ENCODE data around the gene TRANK1.

TRANK1 gene

GRCh38 chr3:36846406-36846805 is 98.4 kb downstream of the TRANK1 start:
- DNase-seq (ENCODE audit: low read depth in 2 of 2): no peak

DNA sequence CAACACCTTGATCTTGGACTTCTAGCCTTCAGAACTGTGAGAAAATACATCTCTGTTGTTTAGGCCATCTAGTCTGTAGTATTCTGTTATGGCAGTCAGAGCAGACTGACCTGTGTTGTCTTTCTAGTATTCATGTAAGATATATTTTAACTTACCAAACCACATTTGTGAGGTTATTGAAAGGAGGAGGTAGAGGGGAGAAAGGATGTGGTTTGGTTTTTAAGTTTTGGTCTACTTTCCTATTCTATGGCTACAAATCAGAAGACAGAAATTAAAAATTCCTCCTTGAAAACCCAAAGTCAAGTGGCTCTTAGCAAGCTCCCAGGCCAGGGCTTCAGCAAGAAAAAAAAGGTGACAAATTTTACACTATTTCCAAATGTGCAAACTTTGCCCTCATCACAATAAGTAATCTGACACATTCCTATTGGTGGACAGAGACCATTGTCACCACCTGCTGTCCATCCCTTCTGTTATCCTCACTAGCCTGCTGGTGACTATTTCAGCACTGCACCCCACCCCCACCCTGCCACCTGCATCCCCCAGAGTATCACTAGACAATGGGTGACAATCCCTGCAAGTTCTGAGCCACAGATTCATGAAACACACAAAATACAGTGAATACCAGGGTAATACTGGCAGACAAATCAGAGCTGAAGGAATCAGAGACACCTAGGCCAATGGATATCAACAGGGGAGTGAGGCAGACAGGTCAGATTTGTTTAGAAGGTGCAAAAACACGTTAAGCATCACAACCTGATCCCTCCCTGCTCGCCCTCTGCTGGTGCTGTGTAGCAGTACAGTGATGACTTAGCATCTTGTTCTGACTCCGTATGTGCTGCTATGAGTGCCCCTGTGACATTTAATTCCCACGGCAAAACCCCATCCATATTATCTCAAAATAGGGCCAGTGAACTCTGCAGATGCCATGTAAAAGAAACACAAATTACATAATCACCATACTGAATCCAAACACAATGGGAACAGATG is 101.5 kb downstream of the TRANK1 start:
- DNase-seq (ENCODE audit: low read depth in 2 of 2): no peak

DNA sequence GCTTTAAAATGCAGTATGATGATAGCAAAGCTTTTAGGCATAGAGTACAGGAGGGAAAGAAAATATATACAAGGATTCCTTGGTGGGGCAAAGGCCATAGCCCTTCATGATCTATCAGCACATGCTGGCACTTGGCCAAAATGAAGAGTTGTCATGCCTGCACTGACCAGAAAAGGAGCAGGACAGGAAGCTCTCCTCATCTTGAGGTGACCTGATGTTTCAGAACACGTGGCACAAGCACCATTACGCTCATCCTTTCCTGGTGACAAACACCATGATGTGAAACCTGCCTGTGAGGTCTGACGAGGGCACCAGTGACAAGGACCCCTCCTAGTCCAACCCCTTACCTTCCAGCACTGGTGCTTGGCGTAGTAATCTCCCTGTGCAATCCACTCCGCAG is 102.6 kb downstream of the TRANK1 start:
- no peak for DNase-seq (ENCODE audit: low read depth in 2 of 2)

DNA sequence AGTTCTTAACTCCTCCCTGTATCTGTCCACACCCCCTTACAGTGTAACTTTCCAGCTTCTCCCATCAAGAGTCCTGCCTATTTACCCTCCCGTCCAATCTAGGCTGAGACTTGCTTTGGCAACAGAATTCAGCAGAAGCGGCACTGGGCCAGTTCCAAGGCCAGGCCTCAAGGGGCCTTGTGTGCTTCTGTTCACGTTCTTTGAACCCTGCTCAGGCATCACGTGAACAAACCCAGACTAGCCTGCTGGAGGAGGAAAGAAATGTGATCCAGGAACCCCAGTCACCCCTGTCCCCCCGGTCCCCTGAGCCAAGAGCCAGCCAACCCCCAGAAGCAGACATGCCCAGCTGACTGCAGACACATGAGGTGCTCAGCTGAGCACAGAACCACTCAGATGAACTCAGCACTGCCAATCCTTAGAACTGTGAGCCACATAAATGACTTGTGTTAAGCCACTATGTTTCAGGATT is 104.4 kb downstream of the TRANK1 start:
- DNase-seq (ENCODE audit: low read depth in 2 of 2): no peak

GRCh38 chr3:36837089-36837488 is 107.8 kb downstream of the TRANK1 start:
- DNase-seq (ENCODE audit: low read depth in 2 of 2): no peak

GRCh38 chr3:36833160-36833814 is 111.6 kb downstream of the TRANK1 start:
- no peak for DNase-seq (ENCODE audit: low read depth in 2 of 2)

GRCh38 chr3:36832406-36832805 is 112.4 kb downstream of the TRANK1 start:
- no peak for DNase-seq (ENCODE audit: low read depth in 2 of 2)

GRCh38 chr3:36827133-36827532 is 117.7 kb downstream of the TRANK1 start:
- no peak for DNase-seq (ENCODE audit: low read depth in 2 of 2)

GRCh38 chr3:36826240-36826639 is 118.6 kb downstream of the TRANK1 start:
- DNase-seq (ENCODE audit: low read depth in 2 of 2): no peak

DNA sequence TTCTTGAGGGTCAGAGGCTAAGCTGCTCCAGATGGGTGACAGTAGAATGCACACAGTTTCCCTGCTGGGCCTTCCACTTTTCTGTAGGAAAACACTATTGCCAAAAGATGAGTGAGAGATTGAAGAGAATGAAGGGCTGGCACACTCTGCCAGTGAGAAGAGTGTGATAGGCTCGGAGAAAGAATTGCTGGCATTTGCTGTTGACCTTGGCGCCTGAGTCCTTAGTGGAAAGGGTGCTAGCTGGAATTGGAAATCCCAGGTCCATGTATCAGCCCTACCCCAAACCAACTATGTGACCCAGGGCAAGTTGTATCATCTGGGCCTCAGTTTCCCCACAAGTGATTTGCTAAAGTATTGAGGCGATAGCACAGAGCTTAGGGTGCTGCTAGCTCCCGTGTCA is 120.4 kb downstream of the TRANK1 start:
- no peak for DNase-seq (ENCODE audit: low read depth in 2 of 2)

DNA sequence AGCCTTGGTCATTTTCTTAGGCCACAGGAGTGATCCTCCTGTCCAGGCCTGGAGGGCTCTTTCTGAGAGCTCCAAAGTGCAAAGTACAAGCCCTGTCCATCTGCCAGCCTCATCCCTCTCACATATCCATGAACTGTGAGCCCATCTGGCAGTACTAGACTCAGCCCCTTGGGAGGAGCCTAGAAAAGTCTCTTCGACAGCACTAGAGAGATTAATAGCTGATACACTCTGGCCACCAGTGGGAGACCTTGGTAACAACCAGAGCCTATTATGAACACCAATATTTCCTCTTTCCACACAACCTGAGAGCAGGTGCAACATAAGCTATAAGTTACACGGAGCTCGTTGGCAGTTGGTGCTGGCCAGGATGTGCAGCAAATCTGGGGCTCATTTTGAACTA is 121.0 kb downstream of the TRANK1 start:
- DNase-seq (ENCODE audit: low read depth in 2 of 2): no peak

DNA sequence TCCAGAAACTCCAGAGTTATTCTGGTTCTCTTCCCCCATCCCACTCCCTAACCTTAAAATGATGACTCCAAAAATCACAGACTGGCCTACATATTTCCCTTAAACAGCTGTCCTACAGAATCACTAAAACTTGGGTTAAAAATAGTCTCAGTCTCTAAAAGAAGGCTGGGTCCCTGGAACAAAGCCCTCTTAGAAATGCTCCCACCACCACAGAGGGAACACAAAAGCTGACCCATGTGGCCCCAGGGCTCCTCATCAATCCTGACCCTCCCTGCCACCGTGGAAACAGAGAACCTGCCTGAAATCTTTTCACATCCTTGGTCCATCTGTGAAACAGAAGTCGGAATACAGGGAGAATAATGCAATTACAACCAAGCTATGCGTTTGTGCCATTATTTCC is 124.8 kb downstream of the TRANK1 start:
- no peak for DNase-seq (ENCODE audit: low read depth in 2 of 2)

GRCh38 chr3:36817806-36818533 is 126.9 kb downstream of the TRANK1 start:
- DNase-seq (ENCODE audit: low read depth in 2 of 2): no peak

DNA sequence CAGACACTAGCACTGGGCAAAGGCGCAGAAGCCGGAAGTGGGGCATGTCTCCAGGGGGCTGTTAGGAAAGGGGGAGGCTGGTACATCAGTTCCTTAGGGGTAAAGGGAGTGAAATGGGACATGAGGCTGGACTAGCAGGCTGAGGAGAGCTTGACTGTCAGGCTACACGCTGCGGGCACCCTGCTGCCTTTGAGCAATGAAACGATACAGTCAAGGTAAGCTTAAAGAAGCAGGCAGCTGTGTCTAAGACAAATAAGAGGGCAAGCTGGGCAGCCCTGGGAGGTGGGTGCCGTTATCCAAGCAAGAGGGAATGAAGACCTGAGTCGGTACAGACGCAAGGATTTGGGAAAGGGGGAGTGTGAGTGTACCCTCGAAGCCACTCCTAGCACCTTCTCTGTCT is 129.5 kb downstream of the TRANK1 start:
- no peak for DNase-seq (ENCODE audit: low read depth in 2 of 2)

GRCh38 chr3:36814776-36815175 is 130.1 kb downstream of the TRANK1 start:
- DNase-seq (ENCODE audit: low read depth in 2 of 2): no peak

- DNase-seq (ENCODE audit: low read depth in 2 of 2): no peak
These were observed 130.7 kb downstream of the TRANK1 start for GRCh38 chr3:36814066-36814717.

DNA sequence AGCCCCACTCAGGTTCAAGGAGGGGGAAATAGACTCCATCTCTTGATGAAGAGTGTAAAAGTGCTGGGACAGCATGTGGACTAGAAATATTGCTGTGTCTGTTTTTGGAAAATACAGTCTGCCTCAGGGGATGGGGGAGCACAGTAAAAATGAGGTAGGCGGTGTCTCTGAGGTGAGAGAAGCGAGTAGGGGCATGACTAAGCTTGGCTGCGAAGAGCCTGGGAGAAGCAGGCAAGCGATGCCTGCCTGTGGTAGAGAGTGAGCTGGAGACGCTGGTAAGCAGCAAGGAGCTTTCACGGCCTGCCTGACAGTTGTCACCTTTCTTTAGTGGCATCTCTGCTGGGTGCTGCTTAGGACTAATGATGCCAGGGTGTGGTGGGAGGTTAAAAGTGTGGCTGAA is 131.5 kb downstream of the TRANK1 start:
- no peak for DNase-seq (ENCODE audit: low read depth in 2 of 2)

DNA sequence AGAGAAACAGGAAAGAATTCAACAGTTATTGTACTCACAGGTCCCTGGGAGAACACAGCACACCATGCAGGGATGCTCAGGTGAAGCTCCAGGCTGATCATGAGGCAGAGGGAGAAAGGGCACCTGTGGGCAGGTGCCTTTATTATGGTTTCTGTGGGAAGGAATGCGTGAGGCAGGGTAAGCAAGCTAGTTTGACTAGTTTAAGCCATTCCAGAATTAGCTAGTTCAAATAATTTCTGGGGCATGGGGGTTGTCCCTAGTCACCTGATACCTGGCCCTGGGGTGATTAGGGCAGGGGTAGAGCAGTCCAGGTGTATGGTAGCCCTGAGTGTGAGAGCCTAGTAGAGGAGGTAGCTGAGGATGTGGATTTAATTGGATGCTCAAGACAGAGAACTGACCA is 132.6 kb downstream of the TRANK1 start:
- no peak for DNase-seq (ENCODE audit: low read depth in 2 of 2)

GRCh38 chr3:36811768-36812167 is 133.1 kb downstream of the TRANK1 start:
- no peak for DNase-seq (ENCODE audit: low read depth in 2 of 2)

DNA sequence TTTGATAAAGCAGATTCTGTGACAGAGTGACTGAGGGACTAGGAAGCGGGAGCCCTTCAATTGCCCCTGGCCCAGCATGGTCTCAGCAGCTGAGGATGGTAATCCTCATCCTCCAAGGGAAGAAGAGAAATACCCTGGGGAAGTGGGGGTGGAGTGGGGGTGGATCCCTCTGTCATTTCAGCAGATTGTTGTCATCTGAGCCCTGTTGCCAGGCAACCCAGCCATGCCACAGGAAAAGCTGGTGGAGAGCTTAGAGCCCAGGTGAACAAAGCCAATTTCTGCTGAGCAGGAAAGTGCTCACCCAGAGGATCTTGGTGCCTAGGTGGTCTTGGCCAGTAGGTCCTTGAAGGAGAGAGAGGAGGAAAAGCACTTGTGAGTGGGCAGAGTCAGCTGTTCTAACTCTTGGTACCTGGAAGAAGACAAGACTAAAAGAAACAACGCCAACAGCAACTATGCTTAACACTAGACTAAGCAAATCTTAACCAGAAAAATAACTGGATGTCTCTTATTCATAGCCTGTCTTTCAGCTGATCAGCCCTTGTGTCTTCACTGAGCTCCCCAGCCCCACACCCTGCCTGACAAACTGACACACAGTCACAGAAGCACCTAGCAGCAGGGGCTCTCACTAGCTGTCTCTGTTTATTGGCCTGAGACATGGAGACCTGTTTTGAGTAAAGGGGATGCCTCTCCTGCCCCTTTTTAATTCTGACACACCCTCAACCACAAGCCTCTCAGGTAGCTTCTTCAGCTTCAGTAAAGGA is 140.4 kb downstream of the TRANK1 start:
- DNase-seq (ENCODE audit: low read depth in 2 of 2): no peak

Data from stimulated activated CD8-positive, alpha-beta memory T cell treated with anti-CD3 and anti-CD28 coated beads, Interleukin-7, amount 100 ng/mL, for 1 hour (primary cell).